Measurements from ENCODE around the gene LYRM2.

The LYRM2 gene

DNA sequence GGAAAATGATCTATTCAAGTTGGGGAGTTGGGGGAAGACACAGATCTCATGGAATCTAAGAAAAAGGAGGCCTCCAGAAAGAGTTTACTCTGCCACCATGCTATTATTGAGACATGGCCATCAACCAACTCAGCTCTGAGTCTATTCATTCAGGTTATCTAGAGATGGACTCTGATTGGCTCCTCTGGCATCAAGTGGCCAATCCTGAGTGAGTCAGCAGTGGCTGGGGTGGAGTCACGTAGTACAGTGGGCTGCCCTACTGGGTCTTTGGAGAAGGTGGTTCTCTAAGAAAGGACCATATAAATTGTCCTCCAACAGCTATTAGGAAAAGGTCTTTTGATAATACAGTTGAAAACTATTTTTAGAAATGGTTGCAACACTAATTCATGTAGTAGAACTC, 42.1 kb downstream of the LYRM2 start:
- no peak for DNase-seq (ENCODE audit: low spot score)

DNA sequence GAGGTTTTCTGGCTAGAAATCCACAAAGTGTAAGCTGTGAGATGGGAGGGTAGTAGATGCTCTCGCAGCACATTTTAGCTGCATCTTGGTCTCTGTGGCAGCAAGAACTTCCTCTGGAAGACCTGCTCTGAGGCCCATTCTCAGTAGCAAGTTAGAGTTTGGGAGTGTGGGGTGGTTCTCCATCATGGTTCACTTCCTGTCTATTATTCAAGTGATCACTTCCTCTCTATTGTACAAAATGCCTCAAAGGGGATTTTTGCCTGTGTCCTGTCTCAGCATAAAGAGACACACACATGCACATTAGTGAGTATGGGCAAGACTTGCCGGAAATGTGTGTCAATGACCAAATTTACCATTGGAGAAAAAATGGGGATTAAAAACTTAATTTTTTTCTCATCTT, 42.5 kb downstream of the LYRM2 start:
- FAIRE-seq (no peak), DNase-seq (ENCODE audit: low spot score) (no peak)

More for the DNA sequence above, 42.1 kb downstream of the LYRM2 start:
- no peak for FAIRE-seq

DNA sequence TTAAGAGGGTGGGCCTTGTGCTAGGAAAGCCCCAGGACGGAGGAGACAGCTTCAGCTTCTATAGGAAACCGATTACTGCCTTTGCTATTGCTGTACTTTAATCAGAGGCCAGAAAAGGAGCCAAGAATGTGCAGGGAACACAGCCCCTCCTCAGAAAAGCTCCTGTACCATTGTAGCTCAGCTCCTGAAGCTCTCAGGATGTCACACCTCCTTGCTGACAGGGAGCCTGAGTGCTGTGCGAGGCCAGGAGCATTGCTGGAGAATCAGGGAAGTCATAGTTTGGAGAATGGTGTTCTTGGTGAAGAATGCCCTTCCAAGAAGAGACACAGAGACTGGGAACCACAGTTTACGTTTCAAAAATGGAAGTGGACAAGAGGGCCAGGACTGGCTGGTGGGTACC, 46.8 kb downstream of the LYRM2 start:
- FAIRE-seq = no peak
- no peak for DNase-seq (ENCODE audit: low spot score)

- DNase-seq (ENCODE audit: low spot score) = no peak
Observed at GRCh38 chr6:89590133-89590532, 48.4 kb downstream of the LYRM2 start.

GRCh38 chr6:89589297-89590025, 49.1 kb downstream of the LYRM2 start:
- FAIRE-seq (no peak), DNase-seq (ENCODE audit: low spot score) (no peak)

More at GRCh38 chr6:89590133-89590532, 48.4 kb downstream of the LYRM2 start:
- FAIRE-seq = no peak

DNA sequence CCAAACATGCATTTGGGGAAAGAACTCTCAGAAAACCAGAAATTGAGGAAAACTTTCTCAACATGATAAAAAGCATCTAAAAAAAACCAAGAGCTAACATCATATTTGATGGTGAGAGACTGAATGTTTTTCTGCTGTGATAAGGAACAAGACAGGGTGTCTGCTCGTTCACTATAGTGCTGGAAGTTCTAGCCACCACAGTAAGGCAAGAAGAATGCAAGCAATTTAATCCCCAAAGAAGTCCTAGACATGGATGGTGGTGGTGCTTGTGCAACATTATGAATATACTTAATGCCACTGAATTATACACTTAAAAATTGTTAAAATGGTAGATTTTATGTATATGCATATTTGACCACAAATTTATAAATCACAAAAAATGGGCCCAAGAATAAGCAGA, 53.4 kb downstream of the LYRM2 start:
- FAIRE-seq (no peak), DNase-seq (ENCODE audit: low spot score) (no peak)

DNA sequence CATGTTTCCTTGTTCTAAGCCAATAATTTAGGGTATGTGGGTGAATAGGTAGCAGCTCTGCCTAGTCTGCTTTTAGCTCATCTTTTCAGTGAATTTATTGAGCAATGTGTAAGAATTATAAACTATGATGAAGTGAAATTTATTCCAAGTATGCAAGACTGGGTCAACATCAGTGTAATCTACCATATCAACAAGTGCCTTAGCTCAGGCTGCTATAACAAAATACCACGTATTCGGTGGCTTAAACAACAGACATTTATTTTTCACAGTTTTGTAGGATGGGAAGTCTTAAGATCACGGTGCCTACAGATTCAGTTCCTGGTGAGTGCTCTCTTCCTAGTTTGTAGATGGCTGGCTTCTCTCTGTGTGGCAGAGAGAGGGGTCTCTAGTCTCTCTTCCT, 54.0 kb downstream of the LYRM2 start:
- FAIRE-seq (no peak), DNase-seq (ENCODE audit: low spot score) (no peak)

- FAIRE-seq (no peak), DNase-seq (ENCODE audit: low spot score) (no peak)
Observed at GRCh38 chr6:89583559-89583958, 55.0 kb downstream of the LYRM2 start.

DNA sequence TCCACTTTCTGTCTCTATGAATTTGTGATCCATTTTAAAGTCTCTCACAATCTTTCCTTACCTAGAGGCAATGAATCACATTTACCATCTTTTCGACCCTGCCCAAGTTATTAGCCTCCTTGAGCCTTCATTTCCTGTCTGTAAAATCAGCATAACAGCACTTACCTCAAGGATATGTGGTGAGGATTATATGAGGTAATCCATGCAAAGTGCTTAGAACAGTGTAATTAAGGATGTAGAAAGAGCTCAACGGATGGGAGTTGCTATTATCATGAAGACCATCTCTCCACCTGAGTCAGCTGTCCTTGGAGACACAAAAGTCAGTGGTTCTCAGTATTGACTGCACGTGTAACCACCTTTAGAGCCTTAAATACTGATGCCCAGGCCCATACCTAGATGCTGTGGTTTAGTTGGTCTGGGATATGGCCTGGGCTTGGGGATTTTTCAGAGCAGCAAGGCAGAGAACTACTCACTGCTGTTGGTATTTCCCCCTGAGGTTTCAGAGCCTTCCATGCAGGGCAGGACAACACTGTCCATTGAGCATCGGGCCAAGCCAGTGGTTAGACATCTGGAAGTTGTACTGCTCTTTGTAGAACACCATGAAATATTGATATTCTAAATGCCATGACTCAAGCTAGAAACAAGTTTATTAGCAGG, 55.8 kb downstream of the LYRM2 start:
- DNase-seq (ENCODE audit: low spot score) (no peak), FAIRE-seq (no peak)

DNA sequence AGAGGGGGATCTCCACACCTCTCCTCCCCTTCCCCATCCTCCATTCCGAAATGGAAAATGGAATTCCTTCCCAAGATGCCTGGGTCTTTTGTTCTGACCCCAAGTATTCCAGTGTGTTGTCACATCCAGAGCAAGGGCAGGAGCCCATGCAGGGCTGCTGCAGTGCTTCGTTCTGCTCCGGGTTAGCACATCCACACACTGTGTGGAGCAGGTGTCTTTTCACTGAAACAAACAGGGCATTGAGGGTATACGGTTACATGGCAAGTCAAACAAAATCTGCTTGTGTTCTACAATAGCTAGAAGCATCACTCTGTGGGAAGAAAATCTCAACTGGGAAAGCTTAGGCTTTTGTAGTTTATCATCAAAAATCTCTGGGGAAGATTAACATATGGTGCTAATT, 56.9 kb downstream of the LYRM2 start:
- FAIRE-seq (no peak), DNase-seq (ENCODE audit: low spot score) (no peak)

DNA sequence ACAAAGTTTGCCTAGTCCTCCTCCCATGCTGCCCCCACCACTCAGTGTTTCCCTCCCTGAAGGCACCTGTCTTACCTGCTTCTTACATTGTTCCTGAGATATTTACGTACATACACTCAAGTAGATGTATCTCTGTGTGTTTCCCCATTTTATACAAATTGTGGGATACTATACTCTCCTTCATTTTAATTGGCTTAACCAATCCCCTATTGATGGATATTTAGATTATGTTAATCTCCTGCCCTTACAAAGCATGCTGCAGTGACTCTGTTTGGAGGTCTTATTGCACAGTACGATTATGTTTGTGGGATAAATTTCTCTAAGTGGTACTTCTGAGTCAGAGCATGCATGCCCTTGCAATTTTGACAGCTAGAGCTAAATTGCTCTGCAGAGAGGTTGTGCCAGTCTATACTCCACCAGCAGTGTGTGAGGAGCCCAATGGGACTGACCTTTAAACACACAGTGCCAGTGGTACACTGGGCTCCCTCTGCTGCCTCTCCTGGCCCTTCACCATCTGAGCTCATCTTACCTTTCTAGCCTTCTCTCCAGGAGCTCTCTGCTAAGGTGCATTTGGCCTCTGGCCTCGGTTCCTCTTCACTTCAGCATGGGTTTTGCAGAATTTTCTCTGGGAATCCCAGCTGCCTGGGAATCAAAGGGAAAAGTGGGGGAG, 57.4 kb downstream of the LYRM2 start:
- FAIRE-seq = no peak

DNA sequence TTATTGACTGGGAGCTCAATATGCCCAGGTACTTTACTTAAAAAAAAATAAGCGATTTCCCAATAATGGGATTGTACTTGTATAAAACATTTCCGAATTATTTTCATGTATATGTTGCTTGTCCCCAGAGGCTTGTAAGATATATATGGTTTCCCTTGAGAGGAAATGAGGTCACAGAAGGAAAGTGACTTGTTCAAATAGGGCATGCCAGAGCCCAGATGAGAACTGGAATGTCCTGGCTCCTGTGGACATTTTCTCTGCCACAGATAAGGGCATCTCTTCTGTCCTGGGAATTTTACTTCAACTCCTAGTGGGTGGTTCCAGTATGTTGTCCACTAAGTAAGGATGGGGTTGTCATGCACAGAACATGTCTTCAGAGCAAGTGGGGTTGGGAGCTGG, 63.0 kb downstream of the LYRM2 start:
- FAIRE-seq (no peak), DNase-seq (ENCODE audit: low spot score) (no peak)

More for the DNA sequence above, 57.4 kb downstream of the LYRM2 start:
- no peak for DNase-seq (ENCODE audit: low spot score)

DNA sequence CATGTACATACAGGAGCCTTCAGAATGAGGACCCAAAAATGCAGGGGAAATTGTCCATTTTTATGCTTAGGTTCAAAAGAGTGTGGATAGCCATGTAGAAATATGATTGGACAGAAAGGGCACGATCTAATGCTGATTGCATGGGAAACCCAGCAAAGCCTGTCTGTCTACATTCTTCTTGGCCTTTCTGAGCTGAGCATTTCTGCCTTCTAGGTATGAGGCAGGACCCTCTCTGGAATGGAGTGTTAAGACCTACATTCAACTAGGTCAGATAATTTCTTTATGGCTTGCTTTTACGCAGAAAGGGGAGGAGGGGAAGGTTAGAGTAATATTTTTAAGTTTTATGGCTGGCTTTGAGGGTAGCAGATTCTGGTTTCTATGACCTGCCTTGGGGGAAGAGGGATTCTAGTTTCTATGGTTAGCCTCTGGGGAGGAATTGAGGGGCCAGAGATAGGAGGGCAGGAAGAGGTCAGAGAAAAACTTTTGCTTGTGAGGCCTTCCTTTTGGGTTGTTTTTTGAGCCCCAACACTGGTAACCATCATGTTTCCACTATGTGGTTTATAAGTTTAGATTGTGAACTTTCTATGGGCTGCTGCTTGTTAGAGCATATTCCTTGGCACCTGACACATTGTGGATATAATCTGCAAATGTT, 63.5 kb downstream of the LYRM2 start:
- FAIRE-seq = no peak
- DNase-seq (ENCODE audit: low spot score) = no peak

GRCh38 chr6:89567630-89568390, 70.7 kb downstream of the LYRM2 start:
- DNase-seq (ENCODE audit: low spot score) (no peak), FAIRE-seq (no peak)

- DNase-seq (ENCODE audit: low spot score) = no peak
Observed at GRCh38 chr6:89566930-89567629, 71.5 kb downstream of the LYRM2 start.

GRCh38 chr6:89566008-89566800, 72.3 kb downstream of the LYRM2 start:
- no peak for FAIRE-seq
- DNase-seq (ENCODE audit: low spot score) = no peak

More at GRCh38 chr6:89566930-89567629, 71.5 kb downstream of the LYRM2 start:
- no peak for FAIRE-seq

DNA sequence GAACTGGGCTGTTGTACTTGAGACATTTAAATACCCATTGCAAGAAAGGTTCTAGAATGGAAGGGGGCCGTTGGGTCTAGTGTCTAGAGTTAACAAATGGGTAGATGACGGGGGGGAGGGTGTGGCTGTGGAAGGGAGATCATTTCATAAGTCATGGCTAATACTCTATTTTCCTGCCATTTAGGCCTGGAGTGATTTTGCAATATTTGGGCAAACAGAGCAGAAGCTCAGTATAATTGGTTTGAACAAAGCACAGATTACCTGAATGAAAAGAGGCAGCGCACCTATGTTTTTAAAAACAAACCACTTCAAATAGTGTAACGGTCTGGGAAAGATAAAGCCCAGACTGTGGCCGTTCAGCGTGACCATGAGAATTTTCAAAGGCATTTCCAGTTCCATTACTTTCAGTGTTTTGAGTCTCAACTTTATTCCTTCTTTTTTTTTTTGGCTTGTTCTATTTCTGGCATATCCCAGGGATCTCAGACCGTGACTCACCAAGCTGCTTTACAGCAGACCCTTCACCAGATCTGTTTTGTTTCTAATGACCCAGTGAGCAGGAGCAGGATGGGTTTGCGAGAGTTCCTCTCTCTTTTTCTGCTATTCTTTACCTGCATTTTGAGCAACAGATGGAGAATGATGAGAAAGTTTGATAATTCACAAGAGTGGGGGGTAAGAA, 73.7 kb downstream of the LYRM2 start:
- FAIRE-seq = no peak

GRCh38 chr6:89563866-89564265, 74.7 kb downstream of the LYRM2 start:
- FAIRE-seq = no peak

More for the DNA sequence above, 73.7 kb downstream of the LYRM2 start:
- peak; percentile 12 for DNase-seq (ENCODE audit: low spot score)

More at GRCh38 chr6:89563866-89564265, 74.7 kb downstream of the LYRM2 start:
- DNase-seq (ENCODE audit: low spot score) = no peak

Data from urothelium cell line (cell line).